H1 (cell line): Measurements from ENCODE around the gene AGR3. TPM values are rescaled to one million over a fixed set of nuclear protein-coding genes. Genes with fewer than 3 reads are reported as not detected.

Experiments used
- CTCF ChIA-PET: fragments of 300-600 bp; sonication (Branson Sonifier 250); formaldehyde crosslinking; loops from one replicate; lab custom pipeline; 2021; ENCODE audit not compliant: partially characterized antibody; lab: Charles Lee
- POLR2A ChIA-PET: fragments of 300-600 bp; sonication (Branson Sonifier 250); formaldehyde crosslinking; loops from one replicate; lab custom pipeline; 2021; ENCODE audit warnings: inconsistent platforms; ENCODE audit not compliant: partially characterized antibody; lab: Charles Lee
- DNase-seq, 2 experiments: peaks; one replicate each; pipeline versions ENCODE4 v3.0.0 to v3.0.0-alpha.2; 2010 to 2022; ENCODE audit warnings: low spot score in 2 of 2, low read depth in 1 of 2, mixed read lengths in 1 of 2
- FAIRE-seq: peaks from 2 replicates; lab custom pipeline; 2011; peaks lifted over from hg19 to GRCh38; lab: Jason Lieb, UNC
- H2AFZ ChIP-seq: 2 replicates; pipeline ENCODE4 v1.8.1; 2012; ENCODE audit warnings: low read length, inconsistent platforms
- H2AK5ac ChIP-seq: 2 replicates; pipeline ENCODE4 v1.6.1; 2013; ENCODE audit warnings: low read depth, low read length
- H2BK120ac ChIP-seq: replicated peaks from 2 replicates; pipeline ENCODE3; 2013; ENCODE audit warnings: low read depth, low read length, inconsistent platforms
- H2BK12ac ChIP-seq: 2 replicates; pipeline ENCODE4 v1.6.1; 2013; ENCODE audit warnings: low read depth, low read length
- H2BK15ac ChIP-seq: 2 replicates; pipeline ENCODE4 v1.6.1; 2013; ENCODE audit warnings: low read length
- H2BK20ac ChIP-seq: 2 replicates; pipeline ENCODE4 v1.6.1; 2013; ENCODE audit warnings: low read length
- H2BK5ac ChIP-seq: 2 replicates; pipeline ENCODE4 v1.6.1; 2013; ENCODE audit warnings: low read depth, low read length
- H3K14ac ChIP-seq: 2 replicates; pipeline ENCODE4 v1.6.1; 2013; ENCODE audit warnings: inconsistent platforms; ENCODE audit not compliant: insufficient read length
- H3K18ac ChIP-seq: 2 replicates; pipeline ENCODE4 v1.6.1; 2013; ENCODE audit warnings: low read length; ENCODE audit errors: extremely low read depth
- H3K23ac ChIP-seq: 2 replicates; pipeline ENCODE4 v1.6.1; 2013; ENCODE audit warnings: inconsistent platforms; ENCODE audit not compliant: insufficient read length
- H3K23me2 ChIP-seq: 2 replicates; pipeline ENCODE4 v1.6.1; 2013; ENCODE audit warnings: low read depth, low read length
- H3K27ac ChIP-seq: 2 replicates; pipeline ENCODE4 v1.6.1; 2011; ENCODE audit warnings: low read depth, low read length, inconsistent platforms
- H3K27me3 ChIP-seq, 4 experiments: replicated peaks in 1 of 4; 1 replicate in 1 of 4; 2 replicates in 3 of 4; pipeline versions ENCODE4 v1.6.1 to v1.8.1; 2011 to 2013; ENCODE audit warnings: low read length in 3 of 4, mild to moderate bottlenecking in 3 of 4, inconsistent platforms in 2 of 4, mixed read lengths in 2 of 4, moderate library complexity in 1 of 4; ENCODE audit not compliant: control insufficient read depth in 3 of 4, insufficient read depth in 3 of 4; ENCODE audit errors: extremely low read depth in 1 of 4
- H3K36me3 ChIP-seq, 4 experiments: 2 replicates each; pipeline versions ENCODE4 v1.6.1 to v1.8.1; 2011 to 2013; ENCODE audit warnings: mild to moderate bottlenecking in 4 of 4, low read length in 3 of 4, moderate library complexity in 2 of 4, control low read depth in 1 of 4, inconsistent platforms in 1 of 4; ENCODE audit not compliant: insufficient read depth in 4 of 4, control insufficient read depth in 2 of 4
- H3K4ac ChIP-seq: replicated peaks from 2 replicates; pipeline ENCODE3; 2013; ENCODE audit warnings: low read length, low read depth, mixed read lengths, inconsistent platforms; ENCODE audit not compliant: insufficient read length
- H3K4me1 ChIP-seq, 4 experiments: replicated peaks in 1 of 4; 1 replicate in 1 of 4; 2 replicates in 3 of 4; pipeline versions ENCODE4 v1.6.1 to v1.8.1; 2011 to 2013; ENCODE audit warnings: low read length in 3 of 4, inconsistent platforms in 2 of 4, mixed read lengths in 1 of 4; ENCODE audit not compliant: insufficient read depth in 4 of 4, control insufficient read depth in 3 of 4
- H3K4me2 ChIP-seq, 2 experiments: 2 replicates each; pipeline versions ENCODE4 v1.6.1 to v1.8.1; 2011 to 2013; ENCODE audit warnings: low read depth in 2 of 2, low read length in 2 of 2, control low read depth in 1 of 2, inconsistent platforms in 1 of 2, mild to moderate bottlenecking in 1 of 2; ENCODE audit not compliant: insufficient read depth in 1 of 2
- H3K4me3 ChIP-seq, 4 experiments: fragments of 200-600, 300-600 bp in 1 of 4; sonication (generic), shearing (Covaris generic), sonication (Bioruptor Twin) in 1 of 4; 2 replicates each; pipeline versions ENCODE4 v1.5.1 to v1.8.1; 2011 to 2016; ENCODE audit warnings: low read length in 4 of 4, low read depth in 3 of 4, control low read depth in 2 of 4, inconsistent platforms in 2 of 4, mild to moderate bottlenecking in 2 of 4, mixed read lengths in 1 of 4, moderate library complexity in 1 of 4; ENCODE audit not compliant: insufficient read depth in 2 of 4; ENCODE audit errors: extremely low read depth in 1 of 4
- H3K56ac ChIP-seq: replicated peaks from 2 replicates; pipeline ENCODE3; 2013; ENCODE audit warnings: low read depth, mild to moderate bottlenecking, mixed read lengths, low read length, inconsistent platforms; ENCODE audit not compliant: insufficient read length
- H3K79me1 ChIP-seq: 2 replicates; pipeline ENCODE4 v1.6.1; 2013; ENCODE audit warnings: low read depth, low read length, control low read depth
- H3K79me2 ChIP-seq, 2 experiments: 2 replicates each; pipeline versions ENCODE4 v1.6.1 to v1.8.1; 2012 to 2013; ENCODE audit warnings: low read length in 2 of 2, mild to moderate bottlenecking in 2 of 2, inconsistent platforms in 1 of 2; ENCODE audit not compliant: insufficient read depth in 2 of 2, control insufficient read depth in 1 of 2
- H3K9ac ChIP-seq, 4 experiments: replicated peaks in 1 of 4; 1 replicate in 1 of 4; 2 replicates in 3 of 4; pipeline versions ENCODE4 v1.6.1 to v1.8.1; 2011 to 2013; ENCODE audit warnings: low read depth in 3 of 4, low read length in 3 of 4, control low read depth in 2 of 4, mild to moderate bottlenecking in 2 of 4, moderate library complexity in 2 of 4, inconsistent platforms in 1 of 4; ENCODE audit errors: extremely low read depth in 1 of 4
- H3K9me3 ChIP-seq, 2 experiments: 2 replicates each; pipeline versions ENCODE4 v1.6.1 to v1.8.1; 2012 to 2013; ENCODE audit warnings: mild to moderate bottlenecking in 2 of 2, moderate library complexity in 2 of 2, control low read depth in 1 of 2, inconsistent platforms in 1 of 2, low read depth in 1 of 2, low read length in 1 of 2, mixed read lengths in 1 of 2; ENCODE audit not compliant: insufficient read depth in 2 of 2
- H4K20me1 ChIP-seq, 2 experiments: replicated peaks in 1 of 2; 2 replicates each; pipeline versions ENCODE3 to v1.8.1; 2011 to 2013; ENCODE audit warnings: inconsistent platforms in 2 of 2, low read length in 2 of 2, mild to moderate bottlenecking in 1 of 2; ENCODE audit not compliant: insufficient read depth in 2 of 2, control insufficient read depth in 1 of 2
- H4K5ac ChIP-seq: 2 replicates; pipeline ENCODE4 v1.6.1; 2013; ENCODE audit warnings: low read length, low read depth, mixed read lengths, inconsistent platforms; ENCODE audit not compliant: insufficient read length
- H4K8ac ChIP-seq: 2 replicates; pipeline ENCODE4 v1.8.0; 2013; ENCODE audit warnings: mild to moderate bottlenecking, moderate library complexity, low read length, inconsistent platforms; ENCODE audit not compliant: insufficient read depth; ENCODE audit errors: extremely low read depth
- H4K91ac ChIP-seq: replicated peaks from 2 replicates; pipeline ENCODE3; 2013; ENCODE audit warnings: low read length, mixed read lengths, inconsistent platforms; ENCODE audit not compliant: insufficient read length
- CBX5 ChIP-seq: fragments of 300-800, 300-1000 bp; sonication (generic); IDR thresholded peaks from 2 replicates; pipeline ENCODE4 v1.7.1; 2016; ENCODE audit warnings: antibody characterized with exemption, low read length, low read depth
- CHD1 ChIP-seq: IDR thresholded peaks from 2 replicates; pipeline ENCODE4 v1.6.1; 2012; ENCODE audit warnings: low read depth, low read length, improper control_type of control experiment
- CTCF ChIP-seq, 3 experiments: IDR thresholded peaks; 1 replicate in 2 of 3; 2 replicates in 1 of 3; pipeline versions ENCODE4 v1.5.1 to v1.6.1; 2011; ENCODE audit warnings: low read length in 3 of 3, mild to moderate bottlenecking in 3 of 3, inconsistent platforms in 2 of 3, low read depth in 1 of 3, moderate library complexity in 1 of 3; ENCODE audit not compliant: insufficient read depth in 1 of 3; ENCODE audit errors: control extremely low read depth in 1 of 3
- EZH2 ChIP-seq: fragments of 200-600 bp; sonication (generic); IDR thresholded peaks from 2 replicates; pipeline ENCODE4 v1.7.1; 2012; ENCODE audit warnings: low read depth, mild to moderate bottlenecking, moderate library complexity, low read length, inconsistent platforms; ENCODE audit not compliant: severe bottlenecking
- HDAC2 ChIP-seq, 2 experiments: fragments of 300-600 bp in 1 of 2; sonication (generic) in 1 of 2; IDR thresholded peaks; 2 replicates each; pipeline ENCODE4 v1.6.1; 2011 to 2012; ENCODE audit warnings: low read depth in 2 of 2, low read length in 2 of 2, mild to moderate bottlenecking in 2 of 2, moderate library complexity in 2 of 2, borderline replicate concordance in 1 of 2, inconsistent platforms in 1 of 2
- MAFK ChIP-seq: IDR thresholded peaks from 2 replicates; pipeline ENCODE4 v1.6.1; 2012; ENCODE audit warnings: low read depth, mild to moderate bottlenecking, improper control_type of control experiment, low read length
- SRF ChIP-seq: IDR thresholded peaks from 2 replicates; pipeline ENCODE4 v1.6.1; 2011; ENCODE audit warnings: mild to moderate bottlenecking, low read depth, low read length, moderate library complexity
- WGBS, 2 experiments: shearing (Covaris generic) in 1 of 2; methylation state at CpG; one replicate each; pipeline versions ENCODE4 v1.1.6 to v1.1.7; 2013 to 2015; ENCODE audit warnings: low lambda C conversion rate in 2 of 2, mixed read lengths in 2 of 2, inconsistent platforms in 1 of 2, low coverage in 1 of 2, missing lambda C conversion rate in 1 of 2; ENCODE audit not compliant: insufficient replicate concordance in 2 of 2, insufficient coverage in 1 of 2, insufficient read length in 1 of 2; ENCODE audit errors: extremely low coverage in 1 of 2, missing lambda C conversion rate in 1 of 2; 5-methylcytosine and 5-hydroxymethylcytosine counted together
- polyA plus RNA-seq, 7 experiments: library from polyadenylated mRNA; depleted of rRNA in 3 of 7; stranded (reverse) in 5 of 7; unstranded in 2 of 7; fragments of >200 nt in 5 of 7; fragments of 200-250 nt in 2 of 7; gene quantifications; 1 replicate in 5 of 7; 2 replicates in 1 of 7; 4 replicates in 1 of 7; pipeline versions ENCODE4 v1.2.1 to v1.2.3, GENCODE V29; 2011 to 2013; ENCODE audit warnings: missing spikeins in 2 of 7, mixed read lengths in 2 of 7
- total RNA-seq: library from RNA; stranded (reverse); fragmentation: NEBNext Ultra II Directional; extraction: Animal tissue kit (Norgen Biotek cat#: 25700); gene quantifications from 2 replicates; pipeline ENCODE4 v1.2.1, GENCODE V29; 2021

The AGR3 gene
- total and polyA plus RNA-seq, 2 of the 8 experiments (the other 6 are each of a cell fraction or from before 2014, with no cell fraction given) = not detected

GRCh38 chr7:16880554-16880953 is 1.2 kb downstream of the AGR3 start:
- no peak overlapping the region for H2BK12ac ChIP-seq
- no peak overlapping the region for H2BK120ac ChIP-seq
- H4K5ac ChIP-seq = no peak overlapping the region
- no peaks in the 10 kb centered on the region for H3K79me1 ChIP-seq
- H3K79me2 ChIP-seq = no peaks in the 10 kb centered on the region
- H4K91ac ChIP-seq = no peak overlapping the region
- TF ChIP-seq HDAC2 (IDR thresholded peaks at IDR 0.05; ENCODE audit: borderline replicate concordance in 1 of 2, low read depth in 2 of 2, low read length in 2 of 2) (no peak), EZH2 (no peak), CBX5 (no peak), MAFK (no peak), CTCF (IDR thresholded peaks at IDR 0.05; ENCODE audit: control extremely low read depth in 1 of 3, insufficient read depth in 1 of 3, low read depth in 1 of 3, low read length in 3 of 3) (no peak), CHD1 (no peak), SRF (no peak)
- no peak overlapping the region for H2BK15ac ChIP-seq
- H3K18ac ChIP-seq = no peak overlapping the region
- no peak overlapping the region for H3K4me2 ChIP-seq
- DNase-seq (no peak), FAIRE-seq (no peak)
- no peak overlapping the region for H3K4me3 ChIP-seq
- H4K8ac ChIP-seq = no peak overlapping the region
- H3K14ac ChIP-seq = no peak overlapping the region
- no peak overlapping the region for H2BK20ac ChIP-seq
- no peak overlapping the region for H3K4ac ChIP-seq
- ChIA-PET CTCF (interaction anchor here (1.3 to 1.9 kb wide), 3 partner anchors 11 to 37 kb away, joined by 3 to 8 read pairs (median 3); no protein-coding TSS in a partner anchor), POLR2A (no interaction called here)
- H3K23me2 ChIP-seq = no peaks in the 10 kb centered on the region
- no peak overlapping the region for H2AK5ac ChIP-seq
- H3K23ac ChIP-seq = no peak overlapping the region
- H3K27ac ChIP-seq = no peak overlapping the region
- no peaks in the 10 kb centered on the region for H3K27me3 ChIP-seq
- no peak overlapping the region for H2BK5ac ChIP-seq
- WGBS, 2 experiments = 100% methylated on average over 1 of the region's 1 CpG; no CpG with 5 or more reads in 1 of the 2 experiments
- H3K36me3 ChIP-seq = no peaks in the 10 kb centered on the region
- peak overlapping the region; percentile 72 for H2AFZ ChIP-seq
- no peaks in the 10 kb centered on the region for H4K20me1 ChIP-seq
- H3K56ac ChIP-seq = no peak overlapping the region
- no peaks in the 10 kb centered on the region for H3K4me1 ChIP-seq
- H3K9ac ChIP-seq = no peak overlapping the region
- H3K9me3 ChIP-seq = no peaks in the 10 kb centered on the region
